ENCODE data around the gene C1QL4. TPM values are rescaled to one million over a fixed set of nuclear protein-coding genes. Genes with fewer than 3 reads are reported as not detected.
A peak's percentile ranks its signal among the peaks of the same experiment; 100 is the strongest.

The C1QL4 gene
- total and polyA plus RNA-seq, 9 of the 15 experiments (the other 6 are each of a cell fraction or from before 2014, with no cell fraction given) = 0.08 to 2.1 (median 0.31) TPM

- TF ChIP-seq CTBP1 (IDR thresholded peaks at IDR 0.05; ENCODE audit: borderline replicate concordance) = peak; percentile 94
- TF ChIP-seq ZNF224 (CRISPR knock-in tag; IDR thresholded peaks at IDR 0.05) = no peak
- no peak for TF ChIP-seq SUPT5H (IDR thresholded peaks at IDR 0.05)
- TF ChIP-seq CEBPZ (IDR thresholded peaks at IDR 0.05; ENCODE audit: borderline replicate concordance, low read depth, low read length) = no peak
- no peak for TF ChIP-seq SMARCC2 (IDR thresholded peaks at IDR 0.05; ENCODE audit: low read depth)
- no peak for TF ChIP-seq ZNF518B (CRISPR knock-in tag; IDR thresholded peaks at IDR 0.05)
- no peak for TF ChIP-seq LARP7 (IDR thresholded peaks at IDR 0.05)
- TF ChIP-seq REST (IDR thresholded peaks at IDR 0.05; ENCODE audit: borderline replicate concordance) = peak; percentile 90
- TF ChIP-seq REST (CRISPR knock-in tag; IDR thresholded peaks at IDR 0.05; ENCODE audit: low read depth) = no peak
- TF ChIP-seq TSC22D4 (tag; IDR thresholded peaks at IDR 0.05) = no peak
- TF ChIP-seq NFATC3 (IDR thresholded peaks at IDR 0.05) = no peak
- no peak for TF ChIP-seq ZNF445 (CRISPR knock-in tag; IDR thresholded peaks at IDR 0.05; ENCODE audit: low read depth)
- TF ChIP-seq IFI16 (CRISPR knock-in tag; IDR thresholded peaks at IDR 0.05) = no peak
Observed at GRCh38 chr12:49342066-49342913, 5.3 kb upstream of the C1QL4 start (continued).

Measured in K562 (cell line).